Measurements from ENCODE around the gene CCL19.
"Not testable (repeated sequence)": the region's sequence is repeated elsewhere in the genome, so short reads cannot be mapped to it uniquely, and the experiment has no call there.

Gene CCL19

DNA sequence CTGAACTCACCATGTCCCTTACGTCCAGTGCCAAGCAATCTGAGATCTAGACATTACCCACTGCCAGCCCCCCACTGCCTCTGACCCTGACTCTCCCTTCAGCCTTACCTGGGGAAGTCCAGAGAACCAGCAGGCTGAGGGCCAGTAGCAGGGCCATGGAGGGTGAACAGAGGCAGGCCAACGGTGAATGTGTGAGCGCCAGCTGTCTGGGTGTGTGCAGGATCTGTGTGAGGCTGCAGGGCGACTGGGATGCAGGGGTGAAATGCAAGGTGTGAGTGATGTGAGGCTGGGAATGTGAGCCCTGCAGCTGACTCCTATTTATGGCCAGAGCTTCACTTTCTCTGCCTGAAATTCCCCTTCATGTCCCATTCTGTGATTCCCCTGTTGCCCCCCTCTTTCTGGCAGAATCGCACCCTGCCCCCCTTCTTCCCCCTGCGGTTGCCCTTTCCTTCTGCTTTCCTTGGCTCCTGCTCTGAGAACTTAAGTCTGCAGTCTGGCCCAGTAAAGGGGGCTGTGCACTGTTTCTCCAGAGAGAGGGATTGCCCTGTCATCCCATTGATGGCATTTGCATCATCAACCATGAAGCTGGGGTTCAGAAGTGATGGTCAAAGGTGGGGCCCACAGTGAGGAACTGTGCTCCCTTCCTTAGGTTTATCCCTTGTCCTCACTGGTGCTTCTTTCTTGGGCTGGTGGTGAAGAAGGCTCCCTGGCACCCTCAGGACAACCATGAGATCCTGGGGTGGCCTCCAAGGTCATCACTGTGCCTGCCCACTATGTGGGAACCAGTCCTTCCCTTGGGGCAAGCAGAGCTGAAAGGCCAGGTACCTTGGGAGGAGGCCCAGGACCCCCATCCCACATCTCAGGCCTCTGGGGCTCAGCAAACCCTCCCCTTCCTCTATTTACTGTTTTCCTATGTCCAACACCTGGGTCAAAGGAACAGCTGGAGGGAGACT is at the start of gene CCL19:
CCL19 (minus strand) TSS at position 294 of the 953 bp plus-strand sequence; CDS start at position 157, 137 bp downstream.
- no peak for TF ChIP-seq EZH2phosphoT487 (conservative IDR thresholded peaks at IDR 0.05; ENCODE audit: low read length)
- TF ChIP-seq, protein P1, sequence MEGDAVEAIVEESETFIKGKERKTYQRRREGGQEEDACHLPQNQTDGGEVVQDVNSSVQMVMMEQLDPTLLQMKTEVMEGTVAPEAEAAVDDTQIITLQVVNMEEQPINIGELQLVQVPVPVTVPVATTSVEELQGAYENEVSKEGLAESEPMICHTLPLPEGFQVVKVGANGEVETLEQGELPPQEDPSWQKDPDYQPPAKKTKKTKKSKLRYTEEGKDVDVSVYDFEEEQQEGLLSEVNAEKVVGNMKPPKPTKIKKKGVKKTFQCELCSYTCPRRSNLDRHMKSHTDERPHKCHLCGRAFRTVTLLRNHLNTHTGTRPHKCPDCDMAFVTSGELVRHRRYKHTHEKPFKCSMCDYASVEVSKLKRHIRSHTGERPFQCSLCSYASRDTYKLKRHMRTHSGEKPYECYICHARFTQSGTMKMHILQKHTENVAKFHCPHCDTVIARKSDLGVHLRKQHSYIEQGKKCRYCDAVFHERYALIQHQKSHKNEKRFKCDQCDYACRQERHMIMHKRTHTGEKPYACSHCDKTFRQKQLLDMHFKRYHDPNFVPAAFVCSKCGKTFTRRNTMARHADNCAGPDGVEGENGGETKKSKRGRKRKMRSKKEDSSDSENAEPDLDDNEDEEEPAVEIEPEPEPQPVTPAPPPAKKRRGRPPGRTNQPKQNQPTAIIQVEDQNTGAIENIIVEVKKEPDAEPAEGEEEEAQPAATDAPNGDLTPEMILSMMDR (IDR thresholded peaks at IDR 0.05; ENCODE audit: insufficient read depth, low read length, poor library complexity, severe bottlenecking) = no peak
- no peaks in the 10 kb centered on the region for H3K9me2 ChIP-seq (replicated peaks; ENCODE audit: insufficient read depth, low read length)
- H4K20me1 ChIP-seq (ENCODE audit: low read depth, low read length) = no peaks in the 10 kb centered on the region
- H3K27ac ChIP-seq (ENCODE audit: low read depth, low read length) = no peak within 1 kb of the TSS
- H3K36me3 ChIP-seq (ENCODE audit: low read length) = no peaks in the 10 kb centered on the region
- no peaks in the 10 kb centered on the region for H3K79me2 ChIP-seq (ENCODE audit: insufficient read depth, low read length)
- H3K4me2 ChIP-seq (ENCODE audit: low read depth, low read length, poor library complexity, severe bottlenecking) = no peak within 1 kb of the TSS
- H3K9me3 ChIP-seq (ENCODE audit: insufficient read depth, low read length) = no peaks in the 10 kb centered on the region
- H3F3A ChIP-seq (ENCODE audit: insufficient read depth) = no peaks in the 10 kb centered on the region
- no peak within 1 kb of the TSS for H2AFZ ChIP-seq (ENCODE audit: low read depth, low read length, severe bottlenecking)
- H3K9ac ChIP-seq (ENCODE audit: low read length) = no peak within 1 kb of the TSS
- no peaks in the 10 kb centered on the region for H3K27me3 ChIP-seq (ENCODE audit: low read length)
- H3K4me3 ChIP-seq (ENCODE audit: insufficient read depth, low read length, poor library complexity, severe bottlenecking) = no peak within 1 kb of the TSS

DNA sequence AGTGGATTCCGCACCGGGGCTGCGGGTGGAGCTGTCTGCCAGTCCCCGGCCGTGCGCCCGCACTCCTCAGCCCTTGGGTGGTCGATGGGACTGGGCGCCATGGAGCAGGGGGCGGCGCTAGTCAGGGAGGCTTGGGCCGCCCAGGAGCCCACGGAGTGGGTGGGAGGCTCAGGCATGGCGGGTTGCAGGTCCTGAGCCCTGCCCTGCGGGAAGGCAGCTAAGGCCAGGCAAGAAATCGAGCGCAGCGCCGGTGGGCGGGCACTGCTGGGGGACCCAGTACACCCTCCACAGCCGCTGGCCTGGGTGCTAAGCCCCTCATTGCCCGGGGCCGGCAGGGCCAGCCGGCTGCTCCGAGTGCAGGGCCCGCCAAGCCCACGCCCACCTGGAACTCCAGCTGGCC is 49.1 kb upstream of the CCL19 start:
- H3K9me2 ChIP-seq (replicated peaks; ENCODE audit: insufficient read depth, low read length) = not testable (repeated sequence)

DNA sequence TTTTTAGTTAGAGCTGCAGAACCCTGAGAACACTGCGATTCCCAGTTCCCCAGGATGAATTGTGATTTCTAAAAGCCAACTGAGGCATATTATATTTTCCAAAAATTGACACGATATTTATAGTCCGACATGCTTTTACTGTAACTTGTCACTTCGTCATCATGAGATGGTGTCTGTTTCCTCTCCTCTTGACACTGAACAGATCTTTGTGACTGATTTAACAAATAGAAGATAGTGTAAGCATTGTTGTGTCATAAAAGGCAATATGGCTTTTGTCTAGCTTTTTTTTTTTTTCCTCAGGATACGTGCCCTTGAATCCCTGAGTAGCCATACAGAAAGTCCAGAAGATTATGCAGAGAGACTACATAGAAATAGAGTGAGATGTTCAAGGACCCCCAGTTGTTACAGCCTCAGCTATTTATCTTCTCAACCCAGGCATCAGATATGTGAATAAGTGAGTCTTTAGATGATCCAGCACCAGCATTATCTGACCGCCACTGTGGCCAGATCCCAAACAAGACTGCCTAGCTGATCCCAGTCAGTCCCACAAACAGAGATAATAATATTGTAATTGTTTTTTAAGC is 46.7 kb upstream of the CCL19 start:
- Histone ChIP-seq H3K4me2 (ENCODE audit: low read depth, low read length, poor library complexity, severe bottlenecking) (no peak overlapping the region), H3K27ac (ENCODE audit: low read depth, low read length) (no peak overlapping the region), H4K20me1 (ENCODE audit: low read depth, low read length) (no peaks in the 10 kb centered on the region), H3K79me2 (ENCODE audit: insufficient read depth, low read length) (no peaks in the 10 kb centered on the region), H3K4me3 (ENCODE audit: insufficient read depth, low read length, poor library complexity, severe bottlenecking) (no peak overlapping the region), H3K9me3 (ENCODE audit: insufficient read depth, low read length) (no peaks in the 10 kb centered on the region), H3K9me2 (replicated peaks; ENCODE audit: insufficient read depth, low read length) (no peaks in the 10 kb centered on the region), H2AFZ (ENCODE audit: low read depth, low read length, severe bottlenecking) (no peak overlapping the region), H3K36me3 (ENCODE audit: low read length) (no peaks in the 10 kb centered on the region), H3F3A (ENCODE audit: insufficient read depth) (no peaks in the 10 kb centered on the region), H3K9ac (ENCODE audit: low read length) (no peak overlapping the region), H3K27me3 (ENCODE audit: low read length) (peaks cover 3% of the 10 kb centered on the region; the same call in 1 of the 2 replicates)
- no peak for TF ChIP-seq EZH2phosphoT487 (conservative IDR thresholded peaks at IDR 0.05; ENCODE audit: low read length)
- TF ChIP-seq, protein P1 (IDR thresholded peaks at IDR 0.05; ENCODE audit: insufficient read depth, low read length, poor library complexity, severe bottlenecking) = no peak

More for the DNA sequence above, 49.1 kb upstream of the CCL19 start:
- H3K9ac ChIP-seq (ENCODE audit: low read length); H3K4me2 ChIP-seq (ENCODE audit: low read depth, low read length, poor library complexity, severe bottlenecking); H2AFZ ChIP-seq (ENCODE audit: low read depth, low read length, severe bottlenecking); H3F3A ChIP-seq (ENCODE audit: insufficient read depth); H3K4me3 ChIP-seq (ENCODE audit: insufficient read depth, low read length, poor library complexity, severe bottlenecking); H4K20me1 ChIP-seq (ENCODE audit: low read depth, low read length); H3K79me2 ChIP-seq (ENCODE audit: insufficient read depth, low read length); H3K9me3 ChIP-seq (ENCODE audit: insufficient read depth, low read length); H3K27me3 ChIP-seq (ENCODE audit: low read length); H3K27ac ChIP-seq (ENCODE audit: low read depth, low read length); H3K36me3 ChIP-seq (ENCODE audit: low read length): not testable (repeated sequence)

DNA sequence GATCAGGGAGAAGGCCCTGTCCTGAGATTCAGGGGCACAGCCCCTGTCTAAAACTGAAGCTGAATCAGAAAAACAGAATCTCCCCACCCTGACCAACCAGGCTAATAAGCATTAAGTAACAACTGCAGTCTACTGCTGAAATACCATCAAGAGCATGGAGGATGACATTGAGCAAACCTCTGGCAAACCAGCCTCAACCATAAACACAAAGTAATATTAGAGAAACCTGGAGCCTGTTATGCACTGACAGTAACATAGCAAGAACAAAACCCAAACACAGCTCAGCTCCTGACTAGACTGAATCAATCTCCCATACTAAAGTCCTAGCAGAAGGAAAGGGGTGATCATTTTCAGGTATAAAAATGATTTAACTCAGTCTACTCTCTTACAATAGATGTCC is 43.6 kb upstream of the CCL19 start:
- no peak overlapping the region for H3K9ac ChIP-seq (ENCODE audit: low read length)
- H3K27me3 ChIP-seq (ENCODE audit: low read length) = peaks cover 3% of the 10 kb centered on the region; the same call in 1 of the 2 replicates
- no peak overlapping the region for H2AFZ ChIP-seq (ENCODE audit: low read depth, low read length, severe bottlenecking)
- no peak overlapping the region for H3K4me2 ChIP-seq (ENCODE audit: low read depth, low read length, poor library complexity, severe bottlenecking)
- TF ChIP-seq, protein P1 (IDR thresholded peaks at IDR 0.05; ENCODE audit: insufficient read depth, low read length, poor library complexity, severe bottlenecking) = no peak
- TF ChIP-seq EZH2phosphoT487 (conservative IDR thresholded peaks at IDR 0.05; ENCODE audit: low read length) = no peak
- no peak overlapping the region for H3K27ac ChIP-seq (ENCODE audit: low read depth, low read length)
- no peaks in the 10 kb centered on the region for H3F3A ChIP-seq (ENCODE audit: insufficient read depth)
- H3K36me3 ChIP-seq (ENCODE audit: low read length) = no peaks in the 10 kb centered on the region
- no peaks in the 10 kb centered on the region for H3K9me2 ChIP-seq (replicated peaks; ENCODE audit: insufficient read depth, low read length)
- no peak overlapping the region for H3K4me3 ChIP-seq (ENCODE audit: insufficient read depth, low read length, poor library complexity, severe bottlenecking)
- no peaks in the 10 kb centered on the region for H3K9me3 ChIP-seq (ENCODE audit: insufficient read depth, low read length)
- no peaks in the 10 kb centered on the region for H3K79me2 ChIP-seq (ENCODE audit: insufficient read depth, low read length)
- no peaks in the 10 kb centered on the region for H4K20me1 ChIP-seq (ENCODE audit: low read depth, low read length)

All from SU-DHL-6 (cell line).